Subcutaneous abdominal adipose tissue (tissue), 5 donors: ENCODE results near the gene CRTC3.
"Not testable (repeated sequence)": the region's sequence is repeated elsewhere in the genome, so short reads cannot be mapped to it uniquely, and the experiment has no call there.

Experiments used
- H3K27ac ChIP-seq: one replicate; pipeline ENCODE4 v1.7.0; 2013; ENCODE audit warnings: low read depth, mild to moderate bottlenecking, inconsistent platforms, low read length, moderate library complexity
- H3K27me3 ChIP-seq, 5 donors: one replicate each; pipeline ENCODE4 v1.7.0; 2013; ENCODE audit warnings: low read length in 5 of 5, inconsistent platforms in 1 of 5; ENCODE audit not compliant: control insufficient read depth in 5 of 5, insufficient read depth in 4 of 5
- H3K36me3 ChIP-seq, 5 donors: one replicate each; pipeline ENCODE4 v1.7.0; 2013; ENCODE audit warnings: low read length in 5 of 5; ENCODE audit not compliant: control insufficient read depth in 5 of 5, insufficient read depth in 5 of 5
- H3K4me1 ChIP-seq, 5 donors: one replicate each; pipeline ENCODE4 v1.7.0; 2013; ENCODE audit warnings: low read length in 5 of 5, mild to moderate bottlenecking in 3 of 5, moderate library complexity in 1 of 5; ENCODE audit not compliant: control insufficient read depth in 5 of 5, insufficient read depth in 5 of 5
- H3K4me3 ChIP-seq, 5 donors: one replicate each; pipeline ENCODE4 v1.7.0; 2013; ENCODE audit warnings: low read length in 5 of 5, low read depth in 1 of 5
- H3K9ac ChIP-seq, 5 donors: one replicate each; pipeline ENCODE4 v1.7.0; 2013; ENCODE audit warnings: low read length in 5 of 5, mild to moderate bottlenecking in 4 of 5, moderate library complexity in 3 of 5
- H3K9me3 ChIP-seq, 5 donors: one replicate each; pipeline ENCODE4 v1.7.0; 2013; ENCODE audit warnings: low read length in 5 of 5; ENCODE audit not compliant: control insufficient read depth in 5 of 5
- donor health status: healthy.
- donor health status: healthy.
- donor health status: healthy.
- donor health status: healthy.
- donor health status: healthy.

CRTC3 gene

DNA sequence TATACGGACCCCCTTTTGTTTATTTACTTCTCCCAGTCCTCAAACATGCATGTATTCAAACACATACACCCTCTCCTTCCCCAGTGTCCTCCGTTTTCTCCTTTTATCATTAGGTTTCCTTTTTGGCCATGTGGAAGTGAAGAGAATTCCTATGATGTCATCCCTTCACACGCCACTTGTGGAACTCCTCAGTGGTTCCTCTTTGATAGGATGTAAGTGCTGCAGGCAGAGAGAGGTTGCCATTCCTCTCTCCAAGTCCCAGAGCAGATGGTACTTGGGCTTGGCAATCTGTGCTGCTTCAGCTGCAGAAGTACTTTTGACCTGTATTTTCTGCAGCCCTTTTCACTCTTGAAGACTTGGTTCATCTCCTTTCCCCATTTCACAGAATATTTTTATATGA is 32.9 kb upstream of the CRTC3 start:
- H3K9ac ChIP-seq = no peak overlapping the region
- peaks cover 0 to 6% (median 3%) of the 10 kb centered on the region in 5 donors for H3K4me1 ChIP-seq
- H3K9me3 ChIP-seq = no peaks in the 10 kb centered on the region
- no peak overlapping the region for H3K27ac ChIP-seq
- H3K4me3 ChIP-seq = no peak overlapping the region
- no peaks in the 10 kb centered on the region for H3K27me3 ChIP-seq
- H3K36me3 ChIP-seq = peaks cover 57 to 86% (median 81%) of the 10 kb centered on the region in 5 donors

- Histone ChIP-seq H3K4me1 (peaks cover 0 to 6% (median 3%) of the 10 kb centered on the region in 5 donors), H3K9ac (no peak overlapping the region), H3K4me3 (no peak overlapping the region), H3K27me3 (no peaks in the 10 kb centered on the region), H3K9me3 (no peaks in the 10 kb centered on the region), H3K27ac (no peak overlapping the region), H3K36me3 (peaks cover 60 to 86% (median 81%) of the 10 kb centered on the region in 5 donors)
These were observed 32.3 kb upstream of the CRTC3 start for GRCh38 chr15:90497376-90497775.

DNA sequence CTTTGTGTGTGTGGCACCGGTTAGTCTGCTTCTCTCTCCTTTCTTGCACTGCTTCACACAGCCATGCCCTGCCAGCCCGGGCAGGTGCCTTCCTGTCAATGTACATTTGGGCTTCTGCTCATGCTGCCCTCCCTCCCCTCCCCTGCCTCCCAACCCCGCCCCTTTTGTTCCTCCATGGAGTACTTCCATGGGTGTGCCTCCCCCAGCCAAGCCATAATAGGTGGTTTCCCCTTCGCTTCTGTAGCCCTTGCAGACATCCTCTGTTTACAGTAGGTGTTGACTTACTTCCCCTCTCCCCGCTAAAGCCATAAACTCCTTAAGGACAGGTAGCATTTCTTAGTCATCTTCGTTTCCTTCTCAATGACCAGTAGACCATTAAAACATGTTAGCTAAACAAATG is 31.8 kb upstream of the CRTC3 start:
- Histone ChIP-seq H3K4me1 (peaks cover 0 to 6% (median 3%) of the 10 kb centered on the region in 5 donors), H3K27ac (no peak overlapping the region), H3K4me3 (no peak overlapping the region), H3K36me3 (peaks cover 57 to 85% (median 77%) of the 10 kb centered on the region in 5 donors), H3K9me3 (no peaks in the 10 kb centered on the region), H3K27me3 (no peaks in the 10 kb centered on the region), H3K9ac (no peak overlapping the region)

DNA sequence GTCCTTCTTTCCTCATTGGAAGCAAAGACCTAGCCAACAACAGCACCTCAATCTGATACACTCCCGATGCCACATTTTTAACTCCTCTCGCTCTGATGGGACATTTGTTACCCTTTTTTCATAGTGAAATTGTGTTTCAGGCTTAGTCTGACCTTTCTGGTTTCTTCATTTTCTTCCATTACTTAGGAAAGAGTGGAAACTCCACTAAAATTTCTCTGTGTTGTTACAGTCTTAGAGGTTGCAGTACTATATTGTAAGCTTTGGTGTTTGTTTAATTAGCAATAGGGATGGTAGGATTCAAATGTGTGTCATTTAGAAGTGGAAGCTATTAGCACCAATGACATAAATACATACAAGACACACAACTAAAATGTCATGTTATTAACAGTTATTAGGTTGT is 29.6 kb upstream of the CRTC3 start:
- no peaks in the 10 kb centered on the region for H3K9me3 ChIP-seq
- no peak overlapping the region for H3K27ac ChIP-seq
- no peak overlapping the region for H3K4me3 ChIP-seq
- peaks cover 39 to 64% (median 54%) of the 10 kb centered on the region in 5 donors for H3K36me3 ChIP-seq
- H3K4me1 ChIP-seq = peaks cover 0 to 6% (median 3%) of the 10 kb centered on the region in 5 donors
- no peaks in the 10 kb centered on the region for H3K27me3 ChIP-seq
- H3K9ac ChIP-seq = no peak overlapping the region

GRCh38 chr15:90501898-90502297 is 27.8 kb upstream of the CRTC3 start:
- H3K9me3 ChIP-seq = no peaks in the 10 kb centered on the region
- H3K27ac ChIP-seq = no peak overlapping the region
- no peak overlapping the region for H3K4me3 ChIP-seq
- H3K4me1 ChIP-seq = peaks cover 0 to 3% (median 2%) of the 10 kb centered on the region in 5 donors
- H3K27me3 ChIP-seq = no peaks in the 10 kb centered on the region
- H3K9ac ChIP-seq = no peak overlapping the region
- H3K36me3 ChIP-seq = peaks cover 32 to 55% (median 47%) of the 10 kb centered on the region in 5 donors

DNA sequence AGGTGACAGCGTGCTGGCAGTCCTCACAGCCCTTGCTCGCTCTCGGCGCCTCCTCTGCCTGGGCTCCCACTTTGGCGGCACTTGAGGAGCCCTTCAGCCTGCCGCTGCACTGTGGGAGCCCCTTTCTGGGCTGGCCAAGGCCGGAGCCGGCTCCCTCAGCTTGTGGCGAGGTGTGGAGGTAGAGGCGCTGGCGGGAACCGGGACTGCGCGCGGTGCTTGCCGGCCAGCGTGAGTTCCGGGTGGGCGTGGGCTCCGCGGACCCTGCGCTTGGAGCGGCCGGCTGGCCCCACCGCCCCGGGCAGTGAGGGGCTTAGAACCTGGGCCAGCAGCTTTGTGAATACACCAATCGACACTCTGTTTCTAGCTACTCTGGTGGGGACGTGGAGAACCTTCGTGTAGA is 18.9 kb upstream of the CRTC3 start:
- H3K9me3 ChIP-seq, H3K9ac ChIP-seq, H3K4me1 ChIP-seq, H3K27ac ChIP-seq, H3K36me3 ChIP-seq, H3K4me3 ChIP-seq, H3K27me3 ChIP-seq: not testable (repeated sequence)

- not testable (repeated sequence) for H3K27ac ChIP-seq, H3K36me3 ChIP-seq, H3K9ac ChIP-seq, H3K4me1 ChIP-seq, H3K4me3 ChIP-seq, H3K9me3 ChIP-seq, H3K27me3 ChIP-seq
These were observed 18.5 kb upstream of the CRTC3 start for GRCh38 chr15:90511211-90511618.

DNA sequence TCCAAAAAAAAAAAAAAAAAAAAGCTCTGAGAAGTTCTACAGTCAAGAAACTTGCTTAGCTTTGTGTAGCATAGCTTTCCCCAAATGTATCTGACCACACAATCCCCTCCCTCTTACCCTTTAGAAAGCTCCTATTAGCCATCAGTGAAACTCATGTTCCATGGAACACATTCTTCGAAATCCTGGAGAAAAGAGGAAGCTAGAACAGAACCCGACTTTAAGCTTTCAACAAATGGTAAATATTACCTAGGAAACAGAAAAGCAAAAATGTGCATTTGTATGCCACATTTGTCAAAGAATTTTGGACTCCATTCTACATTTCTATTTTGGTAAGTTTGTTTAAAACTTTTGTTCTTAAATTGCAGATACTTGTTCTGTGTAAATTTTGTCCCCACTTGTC is 17.4 kb upstream of the CRTC3 start:
- Histone ChIP-seq H3K9me3 (no peaks in the 10 kb centered on the region), H3K4me3 (no peak overlapping the region), H3K27ac (no peak overlapping the region)

DNA sequence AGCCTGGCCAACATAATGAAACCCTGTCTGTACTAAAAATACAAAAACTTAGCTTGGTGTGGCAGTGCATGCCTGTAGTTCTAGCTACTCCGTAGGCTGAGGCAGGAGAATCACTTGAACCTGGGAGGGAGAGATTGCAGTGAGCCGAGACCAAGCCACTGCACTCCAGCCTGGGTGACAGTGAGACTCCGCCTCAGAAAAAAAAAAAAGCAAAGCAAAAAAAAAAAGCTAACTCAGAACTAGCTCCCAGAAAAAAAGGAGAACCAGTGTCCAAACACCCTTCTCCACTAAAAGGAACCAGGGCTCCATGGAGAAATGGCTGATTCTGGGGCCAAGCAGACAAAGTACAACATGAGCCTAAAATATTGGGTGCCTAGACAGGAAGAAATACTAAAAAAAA is 16.7 kb upstream of the CRTC3 start:
- Histone ChIP-seq H3K27ac (no peak overlapping the region), H3K4me1 (no peaks in the 10 kb centered on the region), H3K4me3 (no peak overlapping the region), H3K9ac (no peak overlapping the region), H3K27me3 (no peaks in the 10 kb centered on the region), H3K36me3 (no peaks in the 10 kb centered on the region), H3K9me3 (no peaks in the 10 kb centered on the region)

More for the DNA sequence above, 17.4 kb upstream of the CRTC3 start:
- H3K36me3 ChIP-seq = no peaks in the 10 kb centered on the region
- H3K9ac ChIP-seq = no peak overlapping the region
- no peaks in the 10 kb centered on the region for H3K4me1 ChIP-seq
- no peaks in the 10 kb centered on the region for H3K27me3 ChIP-seq

DNA sequence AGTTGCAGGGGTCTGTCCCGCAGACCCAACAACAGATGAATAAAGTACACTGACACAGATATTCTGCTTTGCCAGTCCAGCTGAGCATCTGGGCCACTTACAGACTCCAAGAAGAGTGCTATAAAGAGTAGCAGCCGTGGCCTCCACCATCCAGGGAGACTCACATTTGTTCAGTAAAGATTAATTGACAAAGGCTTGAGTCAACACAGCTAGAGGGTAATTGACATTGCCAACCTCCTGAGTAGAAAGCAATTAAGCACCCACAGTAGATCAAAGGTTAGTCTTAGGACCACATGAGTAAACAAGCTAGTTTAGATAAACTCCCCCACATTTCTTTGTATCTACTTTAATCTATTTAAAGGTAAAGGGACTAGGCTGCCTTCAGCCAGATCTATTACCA is 16.3 kb upstream of the CRTC3 start:
- Histone ChIP-seq H3K27me3 (no peaks in the 10 kb centered on the region), H3K9ac (no peak overlapping the region), H3K36me3 (no peaks in the 10 kb centered on the region), H3K4me1 (no peaks in the 10 kb centered on the region), H3K9me3 (no peaks in the 10 kb centered on the region), H3K27ac (no peak overlapping the region), H3K4me3 (no peak overlapping the region)

GRCh38 chr15:90513893-90514292 is 15.8 kb upstream of the CRTC3 start:
- not testable (repeated sequence) for H3K27ac ChIP-seq, H3K27me3 ChIP-seq, H3K9me3 ChIP-seq, H3K4me1 ChIP-seq, H3K9ac ChIP-seq, H3K4me3 ChIP-seq, H3K36me3 ChIP-seq
